Inflammatory macrophage (primary cell): ENCODE results near the gene KRTAP10-2.
"Not testable (repeated sequence)": the region's sequence is repeated elsewhere in the genome, so short reads cannot be mapped to it uniquely, and the experiment has no call there.

ENCODE experiments used
- DNase-seq, 2 donors: peaks; one replicate each; pipeline ENCODE4 v3.0.0-alpha.2; 2020 to 2022

Gene KRTAP10-2

DNA sequence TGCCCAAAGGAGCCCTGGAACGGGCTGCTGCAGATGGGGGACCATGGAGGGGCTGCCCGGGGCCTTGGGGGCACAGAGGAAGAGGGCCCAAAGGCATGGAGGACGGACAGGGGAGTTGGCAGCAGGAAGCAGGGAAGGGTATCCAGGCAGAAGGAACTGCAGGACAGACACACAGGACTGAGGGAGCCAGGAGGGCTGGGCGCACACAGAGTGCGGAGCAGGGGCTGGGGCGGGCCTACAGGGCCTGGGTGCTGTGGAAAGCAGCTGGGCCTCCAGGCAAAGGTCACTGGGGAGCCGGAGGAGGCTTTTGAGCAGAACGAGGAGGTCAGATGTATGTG, 39.4 kb downstream of the KRTAP10-2 start:
- DNase-seq: no peak

DNA sequence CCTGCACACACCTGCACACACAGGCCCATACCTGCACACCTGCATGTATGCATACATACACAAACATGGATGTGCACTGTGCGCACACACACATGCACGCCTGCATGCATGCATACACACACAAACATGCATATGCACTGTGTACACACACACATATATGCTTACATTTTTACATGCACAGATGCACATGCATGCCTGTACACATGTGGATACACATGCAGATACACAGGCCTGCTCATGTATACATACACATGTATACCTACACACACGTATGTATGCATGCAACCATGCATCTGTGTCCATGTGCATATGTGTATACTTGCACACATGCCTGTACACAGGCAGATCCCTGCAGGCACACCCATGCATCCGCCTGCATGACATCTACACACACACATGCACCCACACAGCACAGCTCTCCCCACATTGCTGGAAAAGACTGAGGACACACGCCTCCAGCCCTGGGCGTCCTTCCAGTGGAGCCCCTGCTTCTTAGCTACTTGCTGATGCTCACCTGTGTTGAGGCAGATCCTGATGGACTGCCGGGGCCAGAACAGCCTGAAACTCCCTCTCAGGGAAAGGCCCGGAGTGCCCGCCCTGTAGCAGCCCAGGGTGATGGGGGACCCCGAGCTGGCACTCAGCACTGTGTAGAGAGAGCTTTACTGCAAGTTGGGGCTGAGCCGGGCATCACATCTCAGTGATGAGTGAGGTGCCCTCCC, 39.9 kb downstream of the KRTAP10-2 start:
- DNase-seq: no peak

DNA sequence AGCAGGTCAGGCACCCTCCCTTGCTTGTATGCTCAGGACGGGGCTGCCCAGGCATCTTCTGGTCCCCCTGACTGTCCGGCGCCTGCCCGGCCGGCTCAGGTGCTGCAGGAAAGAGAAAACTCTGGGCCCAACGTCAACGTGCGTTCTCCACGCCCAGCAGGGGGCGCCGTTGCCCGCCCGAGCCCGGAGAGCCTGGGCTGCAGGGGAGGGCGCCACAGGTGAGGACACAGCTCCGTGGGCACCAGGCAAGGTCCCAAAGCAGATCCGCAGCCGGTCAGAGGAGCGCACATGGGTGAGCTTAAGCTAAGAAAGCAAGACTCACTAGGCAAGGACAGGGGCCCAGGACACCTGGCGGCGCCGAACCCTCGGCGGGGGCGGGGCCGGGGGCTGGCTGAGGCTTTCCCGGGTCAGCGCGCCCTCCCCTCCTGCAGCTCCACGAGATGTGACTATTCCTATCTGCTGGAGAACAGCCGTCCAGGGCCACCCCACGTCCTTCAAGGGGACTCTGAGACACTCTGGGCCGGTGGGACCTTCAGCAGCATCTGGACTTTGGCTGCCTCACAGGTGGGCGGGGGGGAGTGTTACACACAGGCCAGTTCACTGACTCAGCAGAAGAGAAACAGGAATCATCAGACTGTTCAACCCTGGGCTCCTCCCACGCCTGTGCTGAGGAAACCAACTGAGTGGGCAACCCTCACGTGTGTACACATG, 40.6 kb downstream of the KRTAP10-2 start:
- peak; percentile 26 to 63 for DNase-seq

DNA sequence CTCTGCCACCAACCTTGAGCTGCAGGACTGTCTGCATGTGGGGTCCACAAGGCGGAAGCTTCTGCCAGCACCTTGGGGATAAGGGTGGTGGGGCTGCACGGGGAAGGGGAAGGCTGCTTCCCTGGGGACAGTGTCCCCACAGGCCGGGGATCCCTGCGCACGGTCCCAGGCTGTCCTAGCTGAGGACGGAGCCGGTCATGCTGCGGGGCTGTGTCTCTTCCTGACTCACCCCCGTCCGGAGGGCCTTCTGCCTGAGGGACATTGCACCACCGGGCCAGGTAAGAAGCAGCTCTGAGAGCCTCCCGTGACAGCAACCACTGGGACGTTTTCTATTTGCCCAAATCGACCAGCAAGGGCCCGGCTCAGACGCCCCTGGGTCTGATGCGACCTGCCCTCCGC, 41.2 kb downstream of the KRTAP10-2 start:
- no peak for DNase-seq

DNA sequence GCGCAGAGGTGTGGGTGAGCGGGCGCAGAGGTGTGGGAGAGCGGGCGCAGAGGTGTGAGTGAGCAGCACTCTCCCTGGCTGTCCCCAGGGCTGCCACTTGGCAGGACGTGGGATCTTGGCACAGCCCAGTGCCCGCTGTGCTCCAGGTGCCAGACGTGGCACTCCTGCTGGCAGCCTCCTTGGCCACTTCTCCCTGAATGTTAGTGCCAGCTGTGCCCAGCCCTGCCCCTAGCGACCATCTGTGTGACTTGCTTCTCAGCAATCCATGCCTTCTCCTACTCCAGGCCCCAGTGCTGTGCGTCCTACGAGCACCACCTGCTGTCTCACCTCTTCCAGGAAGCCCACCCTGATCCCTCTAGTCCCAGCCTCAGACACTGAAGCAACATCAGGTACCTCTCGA, 41.8 kb downstream of the KRTAP10-2 start:
- DNase-seq: no peak

DNA sequence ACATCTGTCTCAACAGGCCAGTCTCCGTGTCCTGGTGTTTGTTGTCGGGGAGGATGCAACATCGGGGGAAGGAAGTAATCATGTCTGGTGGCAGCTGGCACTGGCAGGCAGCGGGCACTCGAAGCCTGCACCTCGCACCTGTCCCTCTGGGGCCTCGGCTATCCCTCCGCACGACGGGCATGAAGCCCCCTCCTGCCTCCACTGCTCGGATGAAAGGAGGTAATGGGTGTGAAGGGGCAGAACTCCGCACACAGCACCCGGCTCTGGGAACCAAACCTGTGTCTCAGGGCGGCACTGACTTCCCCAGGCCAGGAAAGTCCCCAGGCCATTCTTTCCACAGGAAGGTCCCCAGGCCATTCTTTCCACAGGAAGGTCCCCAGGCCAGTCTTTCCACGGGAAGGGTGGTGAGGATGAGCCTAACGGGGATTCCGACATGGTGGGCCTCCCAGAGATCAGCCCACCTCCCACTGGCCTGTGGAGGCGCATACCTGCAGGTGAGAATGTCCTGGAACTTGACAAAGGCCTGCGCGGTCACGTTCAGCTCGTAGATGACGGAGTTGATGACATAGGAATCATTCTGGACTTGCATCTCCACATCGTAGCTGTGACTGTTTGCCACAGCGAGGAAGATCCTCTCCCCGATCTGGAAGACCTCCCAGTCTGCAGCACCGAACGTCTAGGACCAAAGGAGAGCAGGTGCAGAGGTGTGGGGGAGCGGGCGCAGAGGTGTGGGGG, 42.4 kb downstream of the KRTAP10-2 start:
- DNase-seq: no peak

DNA sequence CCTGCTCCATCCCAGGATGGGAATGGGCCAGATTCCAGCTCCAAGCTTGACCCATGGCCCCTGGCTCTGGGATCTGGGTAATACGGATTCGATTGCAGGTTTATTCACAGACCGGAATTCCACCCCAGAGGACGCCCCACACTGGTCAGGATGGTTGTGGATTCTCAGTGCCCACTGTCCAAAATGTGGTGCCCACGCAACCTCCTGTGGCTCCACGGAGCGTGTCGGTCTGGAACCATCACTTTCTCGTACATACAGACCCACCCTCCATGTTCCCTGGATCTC, 42.9 kb downstream of the KRTAP10-2 start:
- DNase-seq: no peak

DNA sequence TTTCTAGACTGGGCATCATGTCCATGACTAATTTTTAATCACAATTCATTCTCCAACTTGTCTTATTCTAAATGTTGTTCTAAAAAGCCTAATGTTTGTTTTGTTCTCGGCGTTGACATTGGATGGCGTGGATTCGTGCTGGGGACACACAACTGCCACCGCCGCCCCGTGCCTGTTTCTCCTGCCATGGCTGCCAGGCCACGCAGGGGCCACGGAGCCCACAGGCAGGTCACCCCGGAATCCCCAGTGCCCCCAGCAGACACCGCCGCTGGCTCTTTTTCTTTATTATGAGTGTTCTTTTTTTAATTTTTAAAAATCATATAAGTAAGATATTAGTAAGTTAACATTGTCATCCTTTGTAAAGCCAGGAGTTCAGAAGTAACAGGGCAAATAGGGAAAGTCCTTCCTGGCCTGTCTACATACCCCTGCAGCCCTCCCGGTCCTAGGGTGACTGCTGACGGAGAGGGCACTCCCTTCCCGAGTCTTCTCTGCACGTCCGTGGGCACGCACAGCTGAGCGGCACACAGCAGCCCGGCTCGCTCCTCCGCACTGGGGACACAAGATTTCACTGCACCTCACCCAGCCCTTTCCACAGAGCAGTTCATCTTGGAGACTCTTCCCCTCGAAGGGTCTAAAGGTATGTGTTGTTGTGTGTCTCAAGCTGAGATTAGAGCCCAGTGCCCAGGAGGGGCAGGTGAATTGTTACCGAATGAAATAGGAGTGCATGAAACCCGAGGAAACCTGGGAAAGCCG, 43.5 kb downstream of the KRTAP10-2 start:
- DNase-seq: no peak

DNA sequence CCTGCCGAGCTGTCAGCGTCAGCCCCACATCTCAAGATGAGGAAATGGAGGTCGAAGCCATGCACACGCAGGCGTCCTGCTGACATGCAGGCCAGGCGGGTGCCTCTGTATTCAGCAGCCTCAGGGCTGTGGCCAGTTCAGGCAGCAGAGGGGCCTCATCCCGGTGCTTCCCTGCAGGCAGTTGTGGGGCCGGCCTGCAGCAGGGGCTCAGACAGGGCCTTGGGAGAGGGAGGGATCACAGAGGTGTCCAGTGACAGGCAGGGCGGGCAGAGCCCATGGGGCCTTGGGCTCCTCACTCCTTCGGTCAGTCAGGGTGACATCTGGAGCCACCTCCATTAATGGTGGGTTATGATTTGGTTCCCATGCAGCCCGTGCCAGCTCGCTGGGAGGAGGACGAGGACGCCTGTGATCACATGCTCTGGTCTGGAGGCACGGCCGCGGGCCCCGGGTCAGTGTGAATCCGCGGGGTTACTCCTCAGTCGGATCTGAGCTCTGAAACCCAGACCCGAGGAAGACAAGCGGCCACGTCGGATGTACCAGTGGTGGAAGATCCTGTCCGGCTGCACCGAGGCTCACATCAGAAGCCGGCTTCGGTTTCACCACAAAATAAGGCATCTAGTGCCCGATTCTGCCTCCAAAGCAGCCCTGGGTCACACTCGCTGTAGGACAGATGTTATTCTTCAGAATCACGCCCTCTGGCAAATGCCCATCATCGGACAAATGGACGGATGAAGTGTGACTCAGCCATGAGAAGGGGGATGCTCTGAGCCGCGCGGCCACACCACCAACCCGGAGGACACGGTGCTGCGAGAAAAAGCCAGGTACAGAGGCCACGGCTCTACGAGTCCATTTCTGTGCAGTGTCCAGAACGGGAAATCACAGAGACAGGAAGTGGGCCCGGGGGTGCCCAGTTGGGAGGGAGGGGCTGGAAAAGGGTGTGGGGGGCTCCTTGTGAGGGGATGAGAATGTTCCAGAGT, 44.7 kb downstream of the KRTAP10-2 start:
- DNase-seq: no peak

DNA sequence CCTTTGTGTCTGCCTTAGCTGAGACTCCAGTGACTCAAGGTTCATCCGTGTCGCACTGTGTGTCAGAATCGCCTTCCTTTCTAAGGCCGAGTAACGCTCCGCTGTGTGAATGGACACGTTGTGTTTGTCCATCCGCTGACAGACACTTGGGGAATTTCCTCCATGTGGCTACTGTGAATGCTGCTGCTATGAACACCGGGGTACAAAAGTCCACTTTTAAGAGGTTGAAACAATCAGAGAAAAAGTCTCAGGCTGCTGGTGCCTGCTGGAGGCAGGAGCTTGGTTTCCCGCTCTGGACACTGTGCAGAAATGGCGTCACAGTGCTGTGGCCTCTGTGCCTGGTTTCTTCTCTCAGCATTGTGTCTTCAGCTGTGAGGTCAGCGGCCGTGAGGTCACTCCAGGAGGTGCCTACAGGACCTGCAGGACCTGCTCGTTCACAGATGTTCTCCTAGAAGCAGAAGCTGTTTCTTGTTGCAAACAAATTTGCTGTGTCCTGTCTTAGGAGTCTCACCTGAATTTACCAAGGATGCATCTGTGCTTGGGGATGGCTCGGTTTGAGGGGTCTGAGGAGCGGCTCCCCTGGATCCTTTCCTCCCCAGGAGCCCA, 45.5 kb downstream of the KRTAP10-2 start:
- no peak for DNase-seq

DNA sequence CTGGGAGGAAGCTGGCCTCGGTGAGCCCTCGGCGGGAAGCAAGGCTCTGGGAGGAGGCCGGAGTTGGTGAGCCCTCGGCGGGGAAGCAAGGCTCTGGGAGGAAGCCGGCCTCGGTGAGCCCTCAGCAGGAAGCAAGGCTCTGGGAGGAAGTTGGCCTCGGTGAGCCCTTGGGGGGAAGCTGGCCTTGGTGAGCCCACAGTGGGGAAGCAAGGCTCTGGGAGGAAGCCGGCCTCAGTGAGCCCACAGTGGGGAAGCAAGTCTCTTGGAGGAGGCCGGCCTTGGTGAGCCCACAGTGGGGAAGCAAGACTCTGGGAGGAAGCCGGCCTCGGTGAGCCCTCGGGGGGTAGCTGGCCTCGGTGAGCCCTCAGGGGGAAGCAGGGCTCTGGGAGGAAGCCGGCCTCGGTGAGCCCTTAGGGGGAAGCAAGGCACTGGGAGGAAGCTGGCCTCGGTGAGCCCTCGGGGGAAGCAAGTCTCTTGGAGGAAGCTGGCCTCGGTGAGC, 47.4 kb downstream of the KRTAP10-2 start:
- peak; percentile 39 to 53 for DNase-seq

DNA sequence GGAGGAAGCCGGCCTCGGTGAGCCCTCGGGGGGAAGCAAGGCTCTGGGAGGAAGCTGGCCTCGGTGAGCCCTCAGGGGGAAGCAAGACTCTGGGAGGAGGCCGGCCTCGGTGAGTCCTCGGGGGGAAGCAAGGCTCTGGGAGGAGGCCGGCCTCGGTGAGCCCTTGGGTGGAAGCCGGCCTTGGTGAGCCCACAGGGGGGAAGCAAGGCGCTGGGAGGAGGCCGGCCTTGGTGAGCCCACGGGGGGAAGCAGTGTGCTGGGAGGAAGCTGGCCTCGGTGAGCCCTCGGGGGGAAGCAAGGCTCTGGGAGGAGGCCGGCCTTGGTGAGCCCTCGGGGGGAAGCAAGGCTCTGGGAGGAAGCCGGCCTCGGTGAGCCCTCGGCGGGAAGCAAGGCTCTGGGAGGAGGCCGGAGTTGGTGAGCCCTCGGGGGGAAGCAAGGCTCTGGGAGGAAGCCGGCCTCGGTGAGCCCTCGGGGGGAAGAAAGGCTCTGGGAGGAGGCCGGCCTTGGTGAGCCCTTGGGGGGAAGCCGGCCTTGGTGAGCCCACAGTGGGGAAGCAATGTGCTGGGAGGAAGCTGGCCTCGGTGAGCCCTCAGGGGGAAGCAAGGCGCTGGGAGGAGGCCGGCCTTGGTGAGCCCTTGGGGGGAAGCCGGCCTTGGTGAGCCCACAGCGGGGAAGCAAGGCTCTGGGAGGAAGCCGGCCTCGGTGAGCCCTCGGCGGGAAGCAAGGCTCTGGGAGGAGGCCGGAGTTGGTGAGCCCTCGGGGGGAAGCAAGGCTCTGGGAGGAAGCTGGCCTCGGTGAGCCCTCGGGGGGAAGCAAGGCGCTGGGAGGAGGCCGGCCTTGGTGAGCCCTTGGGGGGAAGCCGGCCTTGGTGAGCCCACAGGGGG, 48.1 kb downstream of the KRTAP10-2 start:
- not testable (repeated sequence) for DNase-seq

DNA sequence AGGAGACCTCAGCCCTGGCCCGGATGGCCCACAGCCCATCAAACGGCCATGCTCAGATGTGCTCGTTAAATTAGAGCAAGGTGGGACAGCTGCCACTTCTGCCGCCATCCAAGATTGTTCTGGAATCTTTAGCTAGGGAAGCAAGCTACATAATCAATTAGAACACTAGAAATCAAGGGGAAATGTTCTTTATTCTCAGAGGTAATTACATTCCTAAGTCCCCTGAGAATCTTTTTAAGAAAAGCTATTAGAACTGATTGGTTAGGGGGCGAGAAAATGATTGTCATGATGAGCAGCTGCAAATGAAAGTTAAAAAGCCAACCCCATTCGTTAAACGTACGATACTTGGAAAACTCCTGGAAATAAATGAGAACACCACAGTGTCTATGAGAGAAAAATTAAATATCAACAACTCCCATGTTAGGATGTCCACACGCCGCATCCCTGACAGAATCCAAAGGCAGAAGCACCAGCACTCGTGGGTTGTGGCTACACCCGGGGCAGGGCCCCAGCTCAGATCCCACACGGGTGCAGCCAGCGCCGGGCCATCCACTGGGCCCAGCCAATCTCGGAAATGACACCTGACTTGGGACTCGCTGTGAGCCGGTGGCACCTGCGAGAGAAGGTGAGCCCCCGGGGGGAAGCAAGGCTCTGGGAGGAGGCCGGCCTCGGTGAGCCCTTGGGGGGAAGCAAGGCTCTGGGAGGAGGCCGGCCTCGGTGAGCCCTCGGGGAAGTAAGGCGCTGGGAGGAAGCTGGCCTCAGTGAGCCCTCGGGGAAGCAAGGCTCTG, 48.9 kb downstream of the KRTAP10-2 start:
- no peak for DNase-seq
